ENCODE measurements around the gene ZNF70.

DNA sequence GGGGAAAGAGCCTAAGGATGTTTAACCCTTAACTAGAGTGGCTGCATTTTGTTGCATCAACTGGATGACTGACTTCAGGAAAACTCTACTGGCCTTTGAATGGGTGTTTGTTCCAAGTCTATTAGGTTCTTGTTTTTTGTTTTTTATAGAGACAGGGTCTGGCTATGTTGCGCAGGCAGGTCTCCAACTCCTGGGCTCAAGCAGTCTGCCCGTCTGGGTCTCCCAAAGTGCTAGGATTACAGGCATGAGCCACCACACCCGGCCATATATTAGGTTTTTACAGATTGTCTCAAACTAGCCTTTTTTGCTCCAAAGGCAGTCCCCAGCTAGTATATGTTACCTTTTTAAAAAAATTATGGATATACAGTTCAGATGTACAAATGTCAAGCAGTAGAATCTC lies 37.0 kb upstream of the ZNF70 start:
- TF ChIP-seq, protein P1, sequence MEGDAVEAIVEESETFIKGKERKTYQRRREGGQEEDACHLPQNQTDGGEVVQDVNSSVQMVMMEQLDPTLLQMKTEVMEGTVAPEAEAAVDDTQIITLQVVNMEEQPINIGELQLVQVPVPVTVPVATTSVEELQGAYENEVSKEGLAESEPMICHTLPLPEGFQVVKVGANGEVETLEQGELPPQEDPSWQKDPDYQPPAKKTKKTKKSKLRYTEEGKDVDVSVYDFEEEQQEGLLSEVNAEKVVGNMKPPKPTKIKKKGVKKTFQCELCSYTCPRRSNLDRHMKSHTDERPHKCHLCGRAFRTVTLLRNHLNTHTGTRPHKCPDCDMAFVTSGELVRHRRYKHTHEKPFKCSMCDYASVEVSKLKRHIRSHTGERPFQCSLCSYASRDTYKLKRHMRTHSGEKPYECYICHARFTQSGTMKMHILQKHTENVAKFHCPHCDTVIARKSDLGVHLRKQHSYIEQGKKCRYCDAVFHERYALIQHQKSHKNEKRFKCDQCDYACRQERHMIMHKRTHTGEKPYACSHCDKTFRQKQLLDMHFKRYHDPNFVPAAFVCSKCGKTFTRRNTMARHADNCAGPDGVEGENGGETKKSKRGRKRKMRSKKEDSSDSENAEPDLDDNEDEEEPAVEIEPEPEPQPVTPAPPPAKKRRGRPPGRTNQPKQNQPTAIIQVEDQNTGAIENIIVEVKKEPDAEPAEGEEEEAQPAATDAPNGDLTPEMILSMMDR (IDR thresholded peaks at IDR 0.05 in 2 of 3, conservative IDR thresholded peaks at IDR 0.05 in 1 of 3; ENCODE audit: borderline replicate concordance in 1 of 3, insufficient read depth in 1 of 3, low read depth in 2 of 3, low read length in 2 of 3) = no peak
- no peak for TF ChIP-seq JUND (IDR thresholded peaks at IDR 0.05)
- no peak for TF ChIP-seq POLR2AphosphoS5 (IDR thresholded peaks at IDR 0.05; ENCODE audit: low read depth, low read length)
- no peak for TF ChIP-seq EZH2phosphoT487 (IDR thresholded peaks at IDR 0.05; ENCODE audit: borderline replicate concordance)
- TF ChIP-seq POLR2A (IDR thresholded peaks at IDR 0.05; ENCODE audit: borderline replicate concordance, extremely low read depth, insufficient read depth, insufficient read length) = no peak
- no peak for TF ChIP-seq FOSL1 (IDR thresholded peaks at IDR 0.05; ENCODE audit: low read depth)
